ENCODE results near the gene NUP54.

Gene NUP54

DNA sequence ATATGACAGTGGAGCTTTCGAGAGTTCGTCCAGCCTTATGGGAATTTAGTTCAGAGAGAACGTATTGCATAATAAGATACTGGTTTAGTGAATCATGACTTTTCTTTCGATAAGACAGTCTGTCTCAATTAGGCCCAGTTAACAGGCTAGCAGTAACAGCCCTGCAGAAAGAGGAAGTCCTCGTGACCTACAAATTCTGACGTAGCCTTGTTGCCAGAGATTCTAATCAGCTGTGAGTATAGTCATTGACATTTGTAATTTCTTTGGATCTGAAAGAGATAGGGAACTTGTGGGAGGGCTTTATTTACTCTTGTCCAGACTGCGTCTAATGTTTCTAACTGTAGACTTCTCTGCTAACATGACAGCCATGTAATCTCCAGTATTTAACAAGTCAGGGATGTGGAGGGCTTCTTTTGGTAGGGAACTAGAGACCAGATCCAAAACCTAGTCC lies 57.9 kb downstream of the NUP54 start:
- H3K27me3 Mint-ChIP-seq (ENCODE audit: low read depth), result no peaks in the 10 kb centered on the region
- no peaks in the 10 kb centered on the region for H3K36me3 Mint-ChIP-seq (ENCODE audit: low read depth)
- H3K27ac Mint-ChIP-seq, result peak overlapping the region in 1 of 3 experiments; percentile 37
- no peaks in the 10 kb centered on the region for H3K9me3 Mint-ChIP-seq
- H3K4me3 Mint-ChIP-seq, result no peak overlapping the region
- H3K4me1 Mint-ChIP-seq, result peaks cover 7% of the 10 kb centered on the region
- TF ChIP-seq, protein P1, sequence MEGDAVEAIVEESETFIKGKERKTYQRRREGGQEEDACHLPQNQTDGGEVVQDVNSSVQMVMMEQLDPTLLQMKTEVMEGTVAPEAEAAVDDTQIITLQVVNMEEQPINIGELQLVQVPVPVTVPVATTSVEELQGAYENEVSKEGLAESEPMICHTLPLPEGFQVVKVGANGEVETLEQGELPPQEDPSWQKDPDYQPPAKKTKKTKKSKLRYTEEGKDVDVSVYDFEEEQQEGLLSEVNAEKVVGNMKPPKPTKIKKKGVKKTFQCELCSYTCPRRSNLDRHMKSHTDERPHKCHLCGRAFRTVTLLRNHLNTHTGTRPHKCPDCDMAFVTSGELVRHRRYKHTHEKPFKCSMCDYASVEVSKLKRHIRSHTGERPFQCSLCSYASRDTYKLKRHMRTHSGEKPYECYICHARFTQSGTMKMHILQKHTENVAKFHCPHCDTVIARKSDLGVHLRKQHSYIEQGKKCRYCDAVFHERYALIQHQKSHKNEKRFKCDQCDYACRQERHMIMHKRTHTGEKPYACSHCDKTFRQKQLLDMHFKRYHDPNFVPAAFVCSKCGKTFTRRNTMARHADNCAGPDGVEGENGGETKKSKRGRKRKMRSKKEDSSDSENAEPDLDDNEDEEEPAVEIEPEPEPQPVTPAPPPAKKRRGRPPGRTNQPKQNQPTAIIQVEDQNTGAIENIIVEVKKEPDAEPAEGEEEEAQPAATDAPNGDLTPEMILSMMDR (IDR thresholded peaks at IDR 0.05; ENCODE audit: unreplicated experiment in 3 of 3), result no peak

DNA sequence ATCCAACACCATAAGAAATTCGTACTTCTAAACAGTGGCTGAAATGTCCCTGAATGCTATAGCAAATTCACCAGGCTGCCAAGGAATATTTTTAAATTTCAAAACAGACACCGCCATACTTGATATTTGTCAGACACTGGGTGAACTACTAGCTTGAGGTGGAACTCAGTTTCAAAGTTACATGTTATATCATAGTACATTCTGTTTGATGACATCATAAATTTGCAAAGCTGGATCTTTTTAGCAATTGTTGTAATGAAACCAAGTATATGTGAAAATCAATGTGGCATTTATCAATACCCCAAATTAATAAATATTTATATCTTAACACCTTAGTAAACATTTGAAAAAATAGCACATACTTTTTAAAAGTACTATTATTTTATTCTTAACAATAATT lies 59.5 kb downstream of the NUP54 start:
- Mint-ChIP-seq H3K4me3 (no peak overlapping the region), H3K27me3 (ENCODE audit: low read depth) (no peaks in the 10 kb centered on the region), H3K36me3 (ENCODE audit: low read depth) (no peaks in the 10 kb centered on the region), H3K27ac (no peak overlapping the region), H3K4me1 (peaks cover 7% of the 10 kb centered on the region), H3K9me3 (no peaks in the 10 kb centered on the region)
- TF ChIP-seq, protein P1 (IDR thresholded peaks at IDR 0.05; ENCODE audit: unreplicated experiment in 3 of 3), result no peak

DNA sequence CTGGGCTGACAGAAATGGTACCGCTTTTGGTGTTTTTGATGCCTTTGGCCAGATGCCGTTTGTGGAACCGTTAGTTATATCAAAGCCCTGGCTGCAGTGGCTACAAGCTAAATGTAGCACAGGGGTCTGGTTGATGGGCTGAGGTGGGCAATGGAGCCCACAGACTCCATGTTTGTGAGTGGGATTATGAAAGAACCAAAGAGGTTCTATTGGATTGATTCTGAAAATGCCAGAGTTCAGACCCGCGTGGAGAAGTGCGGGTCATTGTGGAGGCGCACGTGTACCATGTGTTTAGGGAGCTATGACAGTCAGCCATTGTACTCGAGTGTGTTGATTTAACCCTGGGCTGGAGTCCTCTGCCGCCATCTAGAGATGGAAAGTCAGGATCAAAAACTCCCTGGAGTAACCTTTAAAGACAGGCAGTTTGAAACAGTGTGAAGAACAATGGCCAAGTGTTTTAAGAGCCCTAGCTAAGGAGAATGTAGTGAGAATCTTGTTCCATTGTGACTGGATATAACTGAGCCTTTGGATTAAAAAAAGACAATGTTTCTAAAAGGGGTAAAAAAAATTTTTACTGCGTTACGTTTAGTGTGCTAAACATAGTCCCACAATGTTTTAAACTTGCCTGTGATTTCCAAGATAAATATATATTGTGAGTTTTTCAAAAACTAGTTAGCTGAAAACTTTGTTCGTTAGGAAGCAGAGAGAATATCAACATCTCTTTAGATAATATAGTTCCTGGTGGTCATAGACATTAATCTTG lies 61.0 kb downstream of the NUP54 start:
- TF ChIP-seq, protein P1 (IDR thresholded peaks at IDR 0.05; ENCODE audit: unreplicated experiment in 3 of 3), result peak; percentile 19 to 46 (median 43)
- Mint-ChIP-seq H3K36me3 (ENCODE audit: low read depth) (no peaks in the 10 kb centered on the region), H3K4me1 (peaks cover 7% of the 10 kb centered on the region)

DNA sequence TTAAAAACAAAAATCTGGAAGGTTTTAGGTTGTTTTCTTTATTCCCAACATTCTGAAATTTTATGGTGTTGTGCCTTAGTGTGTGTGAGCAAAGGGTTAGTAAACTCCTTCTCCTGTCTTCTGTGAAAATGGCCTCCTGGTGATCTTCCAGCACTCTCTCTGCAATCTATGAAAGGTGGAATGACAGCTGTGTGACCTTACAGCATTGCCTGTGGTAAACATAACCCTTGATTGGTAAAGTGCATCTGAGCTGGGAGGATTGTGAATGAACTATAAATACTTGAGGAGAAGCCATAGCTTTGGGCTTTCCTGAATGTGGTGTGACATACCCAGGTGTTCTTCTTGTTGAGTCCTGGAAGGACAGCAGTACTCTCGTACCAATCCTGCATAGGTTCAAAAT lies 63.7 kb downstream of the NUP54 start:
- TF ChIP-seq, protein P1 (IDR thresholded peaks at IDR 0.05; ENCODE audit: unreplicated experiment in 3 of 3), result no peak
- Mint-ChIP-seq H3K4me3 (no peak overlapping the region), H3K4me1 (peaks cover 7% of the 10 kb centered on the region), H3K36me3 (ENCODE audit: low read depth) (no peaks in the 10 kb centered on the region), H3K9me3 (no peaks in the 10 kb centered on the region), H3K27me3 (ENCODE audit: low read depth) (no peaks in the 10 kb centered on the region), H3K27ac (no peak overlapping the region)

More for the DNA sequence above, 61.0 kb downstream of the NUP54 start:
- Mint-ChIP-seq H3K27me3 (ENCODE audit: low read depth) (no peaks in the 10 kb centered on the region), H3K27ac (peak overlapping the region in 1 of 3 experiments; percentile 21), H3K9me3 (no peaks in the 10 kb centered on the region), H3K4me3 (peak overlapping the region in 2 of 3 experiments; percentile 42 to 78)

DNA sequence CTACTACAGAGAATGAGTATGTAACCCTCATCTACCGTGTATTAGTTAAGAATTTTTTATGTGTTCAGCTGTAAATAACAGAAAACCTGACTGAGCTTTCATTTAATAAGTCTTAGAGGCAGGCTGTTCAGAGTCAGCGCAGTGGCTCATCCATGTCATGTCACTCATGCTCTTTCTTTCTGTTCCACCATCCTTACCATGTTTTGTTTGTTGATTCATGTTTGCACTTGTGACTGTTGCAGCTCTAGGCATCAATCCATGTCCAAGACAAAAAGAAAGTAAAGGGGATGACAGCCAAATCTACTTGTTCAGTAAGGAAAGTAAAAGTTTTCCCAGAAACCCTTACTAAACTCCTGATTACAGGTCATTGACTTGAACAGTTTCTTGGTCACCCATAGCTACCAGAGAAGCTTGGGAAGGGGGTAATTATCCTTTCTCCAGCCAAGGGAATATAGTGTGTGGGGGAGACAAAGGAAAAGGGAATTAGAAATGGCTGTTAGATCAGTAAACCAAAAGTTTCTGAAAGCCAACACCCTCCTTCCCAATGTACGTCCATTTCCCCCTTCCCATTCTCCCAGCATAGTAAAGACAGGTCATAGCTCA lies 64.7 kb downstream of the NUP54 start:
- Mint-ChIP-seq H3K27me3 (ENCODE audit: low read depth) (no peaks in the 10 kb centered on the region), H3K4me1 (peaks cover 7% of the 10 kb centered on the region), H3K9me3 (no peaks in the 10 kb centered on the region), H3K27ac (no peak overlapping the region), H3K4me3 (no peak overlapping the region), H3K36me3 (ENCODE audit: low read depth) (no peaks in the 10 kb centered on the region)
- TF ChIP-seq, protein P1 (IDR thresholded peaks at IDR 0.05; ENCODE audit: unreplicated experiment in 3 of 3), result no peak
